Muscle of back (tissue), 11 donors: ENCODE data around the gene MAP1LC3A. TPM values are rescaled to one million over a fixed set of nuclear protein-coding genes. Genes with fewer than 3 reads are reported as not detected.

Experiments
- DNase-seq, 3 donors: peaks; one replicate each; pipeline versions ENCODE4 v3.0.0 to v3.0.0-alpha.2; 2013
- polyA plus RNA-seq, 10 donors: library from polyadenylated mRNA; unstranded; fragments of 120-200 nt; gene quantifications; one replicate each; pipeline ENCODE4 v1.2.1, GENCODE V29; 2013; ENCODE audit not compliant: insufficient read length in 10 of 10

Gene MAP1LC3A
- polyA plus RNA-seq, 10 donors = 11.4 to 27.9 (median 17.6) TPM

GRCh38 chr20:34526466-34526865, 32.1 kb upstream of the MAP1LC3A start:
- DNase-seq = no peak

GRCh38 chr20:34527016-34527415, 31.5 kb upstream of the MAP1LC3A start:
- DNase-seq = no peak

- no peak for DNase-seq
These were observed 29.6 kb upstream of the MAP1LC3A start for GRCh38 chr20:34528921-34529297.

- no peak for DNase-seq
These were observed 28.8 kb upstream of the MAP1LC3A start for GRCh38 chr20:34529742-34530141.

GRCh38 chr20:34530342-34530741, 28.2 kb upstream of the MAP1LC3A start:
- DNase-seq = no peak

- no peak for DNase-seq
These were observed 26.8 kb upstream of the MAP1LC3A start for GRCh38 chr20:34531608-34532265.

GRCh38 chr20:34532320-34532719, 26.2 kb upstream of the MAP1LC3A start:
- DNase-seq = no peak

GRCh38 chr20:34532756-34533155, 25.8 kb upstream of the MAP1LC3A start:
- DNase-seq = no peak

- DNase-seq = no peak
These were observed 23.9 kb upstream of the MAP1LC3A start for GRCh38 chr20:34534391-34535165.

GRCh38 chr20:34535301-34535840, 23.1 kb upstream of the MAP1LC3A start:
- DNase-seq = no peak

GRCh38 chr20:34535857-34536256, 22.7 kb upstream of the MAP1LC3A start:
- no peak for DNase-seq

- no peak for DNase-seq
These were observed 21.6 kb upstream of the MAP1LC3A start for GRCh38 chr20:34536798-34537394.

- DNase-seq = no peak
These were observed 20.9 kb upstream of the MAP1LC3A start for GRCh38 chr20:34537651-34538050.

- DNase-seq = peak in 1 of 3 donors; percentile 35
These were observed 19.8 kb upstream of the MAP1LC3A start for GRCh38 chr20:34538671-34539123.

GRCh38 chr20:34539756-34540155, 18.8 kb upstream of the MAP1LC3A start:
- DNase-seq = no peak

GRCh38 chr20:34540596-34541263, 17.8 kb upstream of the MAP1LC3A start:
- no peak for DNase-seq

GRCh38 chr20:34541264-34541901, 17.1 kb upstream of the MAP1LC3A start:
- no peak for DNase-seq

GRCh38 chr20:34541917-34542316, 16.6 kb upstream of the MAP1LC3A start:
- no peak for DNase-seq

GRCh38 chr20:34542439-34542838, 16.1 kb upstream of the MAP1LC3A start:
- no peak for DNase-seq

GRCh38 chr20:34543463-34544056, 15.0 kb upstream of the MAP1LC3A start:
- no peak for DNase-seq
